CD4-positive, alpha-beta T cell treated with Interleukin-21 for 1 hour (primary cell): ENCODE measurements around the gene SPATA19.
"Not testable (repeated sequence)": the region's sequence is repeated elsewhere in the genome, so short reads cannot be mapped to it uniquely, and the experiment has no call there.

Source experiments
- DNase-seq: peaks from one replicate; pipeline ENCODE4 v3.0.0-alpha.2; 2020

The SPATA19 gene, protein sequence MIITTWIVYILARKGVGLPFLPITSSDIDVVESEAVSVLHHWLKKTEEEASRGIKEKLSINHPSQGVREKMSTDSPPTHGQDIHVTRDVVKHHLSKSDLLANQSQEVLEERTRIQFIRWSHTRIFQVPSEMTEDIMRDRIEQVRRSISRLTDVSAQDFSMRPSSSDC

DNA sequence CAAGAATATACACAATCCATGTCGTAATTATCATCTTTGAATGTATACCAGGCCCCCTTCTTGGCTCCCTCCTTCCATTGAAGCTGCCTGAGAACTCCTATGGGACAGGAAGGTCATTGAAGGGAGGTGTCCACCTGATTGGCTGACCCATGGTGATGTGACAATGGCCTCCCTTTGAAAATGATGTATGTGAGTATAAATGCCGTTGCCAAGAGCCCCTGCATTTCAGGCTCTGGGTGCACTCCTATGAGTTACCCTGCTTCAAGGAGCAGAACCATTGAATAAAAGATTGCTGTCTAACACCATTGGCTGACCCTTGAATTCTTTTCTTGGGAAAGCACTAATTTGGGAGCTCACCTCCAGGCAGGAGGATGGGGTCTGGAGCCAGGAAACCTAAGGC, at the start of gene SPATA19:
Gene SPATA19 (minus strand): TSS at position 101 of the 400 bp plus-strand sequence. CDS start 67 bp downstream, at position 34.
- DNase-seq, result no peak

DNA sequence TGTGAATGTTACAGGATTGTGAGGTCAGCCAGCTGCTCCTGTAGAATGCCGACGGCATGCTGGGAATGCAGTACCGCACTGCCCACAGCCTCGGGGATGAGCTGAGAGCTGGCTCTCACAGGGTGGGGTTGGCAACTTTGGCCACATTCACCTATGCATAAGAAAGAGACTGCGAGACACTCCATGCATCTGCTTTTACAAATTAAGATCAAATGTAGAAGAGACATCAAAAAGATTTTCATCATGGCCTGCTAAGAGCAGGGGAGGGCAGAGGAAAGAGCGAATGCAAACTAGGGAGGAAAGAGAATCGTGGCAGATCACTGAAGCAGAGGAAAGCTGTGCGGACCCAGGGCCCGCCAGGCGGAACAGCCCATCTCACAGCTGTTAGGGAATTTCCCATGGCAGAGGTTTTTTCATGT, 49.8 kb upstream of the SPATA19 start:
- DNase-seq, result no peak

DNA sequence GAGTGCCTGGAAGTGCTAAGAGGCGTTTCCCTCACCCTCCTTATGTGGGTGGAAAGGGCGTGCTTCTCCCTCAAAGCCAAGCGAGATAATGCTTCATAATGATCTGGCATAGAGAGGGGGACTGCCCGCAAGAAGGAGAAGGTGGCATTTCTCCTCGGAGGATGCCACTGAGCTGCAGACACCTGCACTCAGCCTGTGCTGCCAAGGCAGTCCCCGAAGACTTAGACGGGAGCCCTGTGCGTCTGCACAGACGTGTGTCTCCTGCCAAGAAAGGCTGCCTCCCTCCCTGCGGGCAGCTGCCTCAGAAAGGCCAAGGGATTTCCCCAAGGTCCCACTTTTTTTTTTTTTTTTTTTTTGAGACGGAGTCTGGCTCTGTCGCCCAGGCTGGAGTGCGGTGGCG, 48.1 kb upstream of the SPATA19 start:
- DNase-seq, result no peak

DNA sequence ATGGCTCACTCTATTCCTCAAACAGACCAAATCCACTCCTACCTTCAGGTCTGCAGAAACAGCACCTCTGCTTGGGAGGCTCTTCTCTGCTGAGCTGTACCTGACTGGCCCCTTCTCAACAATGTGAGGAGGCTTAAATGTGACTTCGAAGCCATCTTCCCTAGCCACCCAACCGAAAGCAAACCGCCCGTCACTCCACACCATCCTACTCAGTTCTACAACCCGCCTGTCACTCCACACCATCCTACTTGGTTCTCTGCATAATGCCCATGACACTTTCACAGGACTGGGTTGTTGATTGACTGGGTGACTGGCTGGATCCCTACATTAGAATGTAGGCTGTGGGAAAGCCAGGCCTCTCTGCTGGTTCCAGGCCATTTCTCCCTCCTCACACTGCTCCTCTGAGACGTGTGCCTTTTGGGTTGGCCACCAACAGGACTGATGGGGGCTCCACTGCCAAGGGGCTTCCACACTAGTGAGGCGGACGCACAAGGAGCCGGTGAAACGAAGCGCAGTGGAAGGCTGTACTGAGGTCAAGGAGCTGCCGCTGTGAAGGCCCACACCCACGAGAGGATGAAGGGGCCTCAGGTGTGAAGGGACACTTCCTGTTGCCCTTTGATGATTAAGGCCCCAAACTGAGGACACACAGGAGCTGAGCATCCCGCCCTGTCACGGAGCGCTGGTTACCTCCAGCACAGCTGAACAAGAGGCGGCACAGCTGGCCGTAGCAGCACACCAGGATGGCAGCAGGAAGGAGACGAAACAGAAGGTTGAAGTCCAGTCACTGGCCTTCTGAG, 47.5 kb upstream of the SPATA19 start:
- DNase-seq, result no peak

DNA sequence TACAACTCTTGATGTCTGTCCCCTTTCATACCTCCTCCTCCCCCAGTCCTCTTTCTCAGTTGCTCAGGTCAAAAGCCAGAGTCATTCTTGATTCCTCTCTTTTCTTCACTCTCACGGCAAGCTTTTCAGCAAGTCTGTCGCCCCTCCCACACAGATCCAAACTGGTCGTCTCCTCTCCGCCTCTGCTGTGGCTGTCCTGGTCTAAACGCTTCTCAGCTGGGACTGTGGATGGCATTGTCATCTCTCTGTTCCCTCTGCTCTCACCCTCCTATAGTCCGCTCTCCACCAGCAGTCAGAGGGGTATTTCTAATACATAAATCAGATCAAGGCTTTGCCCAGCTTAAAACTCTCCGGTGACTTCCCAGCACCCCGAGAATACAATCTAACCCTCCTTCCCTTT, 46.8 kb upstream of the SPATA19 start:
- no peak for DNase-seq

DNA sequence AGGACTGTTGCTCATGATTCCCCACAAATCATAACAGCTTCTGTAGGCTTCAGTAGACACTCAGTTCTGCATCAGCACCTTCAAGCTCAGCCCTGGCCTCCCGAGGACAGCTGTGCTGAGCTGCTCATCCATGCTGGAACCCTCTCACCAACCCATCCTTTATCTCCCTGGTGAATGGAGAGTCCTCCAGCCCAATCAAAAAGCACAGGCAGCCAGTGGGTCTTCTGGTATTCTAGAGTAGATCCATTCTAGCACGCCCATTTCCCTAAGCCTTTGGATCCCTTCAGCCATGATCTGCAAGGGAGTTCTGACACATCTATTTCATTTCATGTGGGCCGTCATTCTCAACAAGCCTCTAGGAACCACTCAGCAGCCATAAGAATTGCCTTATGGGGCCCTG, 44.6 kb upstream of the SPATA19 start:
- DNase-seq, result no peak

DNA sequence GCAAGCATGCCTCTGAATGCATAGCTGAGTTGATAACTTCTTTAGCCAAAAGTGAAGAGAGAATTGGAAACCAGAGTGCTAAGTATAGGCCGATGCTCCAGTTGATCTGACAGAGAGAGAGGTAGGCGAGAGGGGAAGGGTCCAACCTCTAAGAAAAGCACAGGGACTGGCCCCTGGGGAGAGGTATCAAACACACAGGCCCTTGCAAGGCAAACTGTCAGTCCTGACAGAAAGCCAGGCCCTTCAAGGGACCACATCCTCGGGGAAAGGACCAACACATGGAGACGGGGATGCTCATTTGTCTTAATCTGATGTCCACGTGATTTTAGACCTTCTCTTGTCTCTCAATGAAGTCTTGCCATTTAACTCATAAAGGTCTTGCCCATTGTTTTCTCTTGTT, 43.9 kb upstream of the SPATA19 start:
- no peak for DNase-seq

DNA sequence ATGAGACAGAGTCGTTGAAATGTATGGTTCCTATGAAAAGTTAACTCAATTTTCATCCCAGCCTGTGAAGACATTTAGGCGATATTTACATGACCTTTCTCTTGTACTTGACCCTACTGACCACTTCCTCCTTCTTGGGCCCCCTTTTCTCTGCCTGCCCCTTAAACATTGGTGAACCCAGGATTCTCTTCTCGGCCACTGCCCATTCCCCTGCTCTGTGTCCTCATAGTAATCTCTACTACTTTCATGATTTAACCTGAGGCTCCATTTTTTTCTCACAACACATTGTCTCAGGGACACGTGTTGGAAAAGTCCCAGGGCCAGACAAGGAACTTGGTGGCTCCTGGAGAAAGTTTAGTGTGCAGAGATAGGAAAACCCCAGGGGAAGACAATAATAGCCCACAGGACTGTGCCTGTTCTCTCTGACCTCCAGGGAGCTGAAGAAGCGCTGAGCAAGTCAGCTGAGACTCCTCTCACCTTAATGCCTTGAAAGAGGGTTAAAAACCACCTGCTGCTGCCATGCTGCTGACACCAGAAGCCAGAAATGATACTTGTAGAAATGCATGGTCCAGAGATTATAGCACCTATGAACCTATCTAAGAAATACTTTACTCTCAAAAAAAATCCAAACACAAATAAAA, 42.5 kb upstream of the SPATA19 start:
- no peak for DNase-seq

DNA sequence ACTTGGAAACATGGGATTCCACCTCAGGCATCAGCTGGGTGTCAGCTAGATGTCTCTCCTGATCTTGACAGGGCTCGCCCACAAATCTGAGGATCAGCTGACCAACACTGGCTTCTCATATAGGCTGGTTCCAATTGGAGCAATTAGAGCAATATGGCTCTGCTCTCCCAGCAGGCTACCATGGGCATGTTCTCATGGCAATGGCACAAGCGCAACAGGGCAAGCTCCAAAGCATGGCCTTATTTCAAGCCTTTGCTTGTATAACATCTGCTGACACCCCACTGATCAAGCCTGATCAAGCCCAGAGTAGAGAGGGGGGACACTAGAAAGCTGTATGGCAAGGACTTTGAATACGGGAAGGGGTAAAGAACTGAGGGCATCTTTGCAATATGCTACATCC, 40.7 kb upstream of the SPATA19 start:
- DNase-seq, result no peak

DNA sequence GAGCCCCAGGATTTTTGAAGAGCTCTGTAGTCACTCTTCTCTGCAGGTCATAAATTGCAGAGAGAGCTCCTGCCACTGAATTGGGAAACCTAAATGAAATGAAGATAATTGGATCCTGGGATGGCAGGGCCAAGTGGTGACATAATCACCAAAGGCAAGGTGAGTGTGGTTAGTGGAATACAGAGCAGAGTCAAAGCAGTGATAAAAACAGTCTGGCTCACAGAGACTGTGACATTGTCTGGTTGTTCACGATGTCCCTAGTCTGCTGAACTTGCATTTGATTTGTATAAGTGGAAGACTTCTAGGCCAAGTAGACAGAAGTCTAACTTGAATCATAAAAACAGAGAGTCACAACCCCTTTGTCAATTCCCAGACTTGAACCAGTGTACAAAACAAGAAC, 26.8 kb upstream of the SPATA19 start:
- DNase-seq, result no peak

DNA sequence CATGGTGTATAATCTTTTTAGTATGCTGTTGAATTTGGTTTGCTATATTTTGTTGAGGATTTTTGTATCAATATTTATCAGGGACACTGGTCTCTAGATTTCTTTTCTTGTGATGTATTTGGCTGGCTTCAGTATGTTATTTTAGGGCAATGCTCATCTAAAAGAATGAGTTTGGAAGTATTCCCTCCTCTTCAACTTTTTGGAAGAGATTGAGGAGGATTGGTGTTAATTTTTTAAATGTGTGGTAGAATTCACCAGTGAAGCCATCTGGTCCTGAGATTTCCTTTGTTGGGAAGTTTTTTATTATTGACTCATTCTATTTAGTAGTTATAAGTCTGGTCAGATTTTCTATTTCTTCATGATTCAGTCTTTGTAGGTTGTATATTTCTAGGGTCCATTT, 22.1 kb upstream of the SPATA19 start:
- no peak for DNase-seq

DNA sequence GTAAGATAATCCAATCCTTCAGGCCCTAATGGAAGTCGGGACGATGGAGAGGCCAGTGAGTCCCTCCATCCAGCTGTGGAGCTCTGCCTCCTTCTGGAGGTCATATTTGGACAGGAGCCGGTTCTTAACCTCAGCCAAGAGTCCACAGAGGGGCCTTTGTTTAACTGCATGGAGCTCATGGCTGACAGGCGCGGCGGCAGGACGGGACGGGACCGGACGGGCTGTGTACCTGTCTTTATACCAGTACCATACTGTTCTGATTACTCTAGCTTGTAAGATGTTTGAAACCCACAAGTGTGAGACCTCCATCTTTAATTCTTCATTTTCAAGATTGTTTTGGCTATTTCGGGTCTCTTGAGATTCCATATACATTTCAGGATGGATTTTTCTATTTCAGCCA, 20.2 kb upstream of the SPATA19 start:
- no peak for DNase-seq

DNA sequence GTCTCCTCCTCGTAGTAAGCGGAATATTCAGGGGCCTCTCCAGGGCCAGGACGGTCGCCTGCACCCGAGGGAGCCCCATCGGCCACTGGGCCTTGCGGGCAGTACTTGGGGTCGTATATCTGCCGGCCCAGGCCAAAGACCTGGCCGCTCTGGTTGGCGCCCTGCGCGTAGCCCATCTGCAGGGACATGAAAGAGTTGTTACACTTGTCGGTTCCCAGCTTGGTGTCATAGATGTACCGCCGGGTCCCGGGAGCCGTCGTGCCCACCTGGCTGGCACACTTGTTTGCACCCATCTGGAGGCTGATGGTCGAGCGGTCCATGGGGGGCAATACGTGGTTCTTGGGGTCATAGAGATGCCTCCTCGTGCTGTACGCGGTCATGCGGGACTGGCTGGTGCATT, 19.4 kb upstream of the SPATA19 start:
- DNase-seq, result no peak

DNA sequence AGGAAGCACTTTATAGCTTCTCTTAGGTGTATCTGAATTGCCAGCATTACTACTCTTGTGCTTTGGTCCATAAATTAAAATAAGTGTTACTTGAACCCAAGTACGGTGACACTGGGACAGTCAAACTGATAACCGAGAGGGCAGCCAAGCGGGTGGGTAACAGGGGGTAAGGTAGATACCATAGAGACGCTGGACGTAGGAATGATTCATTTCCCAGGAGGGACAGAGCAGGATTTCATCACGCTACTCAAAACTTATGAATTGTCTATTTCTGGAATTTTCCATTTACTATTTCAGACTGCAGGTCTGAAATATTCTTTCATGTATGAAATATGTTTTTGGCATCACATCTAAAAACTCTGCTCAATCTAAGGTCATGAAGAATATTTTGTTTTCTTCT, 14.8 kb upstream of the SPATA19 start:
- DNase-seq, result no peak

DNA sequence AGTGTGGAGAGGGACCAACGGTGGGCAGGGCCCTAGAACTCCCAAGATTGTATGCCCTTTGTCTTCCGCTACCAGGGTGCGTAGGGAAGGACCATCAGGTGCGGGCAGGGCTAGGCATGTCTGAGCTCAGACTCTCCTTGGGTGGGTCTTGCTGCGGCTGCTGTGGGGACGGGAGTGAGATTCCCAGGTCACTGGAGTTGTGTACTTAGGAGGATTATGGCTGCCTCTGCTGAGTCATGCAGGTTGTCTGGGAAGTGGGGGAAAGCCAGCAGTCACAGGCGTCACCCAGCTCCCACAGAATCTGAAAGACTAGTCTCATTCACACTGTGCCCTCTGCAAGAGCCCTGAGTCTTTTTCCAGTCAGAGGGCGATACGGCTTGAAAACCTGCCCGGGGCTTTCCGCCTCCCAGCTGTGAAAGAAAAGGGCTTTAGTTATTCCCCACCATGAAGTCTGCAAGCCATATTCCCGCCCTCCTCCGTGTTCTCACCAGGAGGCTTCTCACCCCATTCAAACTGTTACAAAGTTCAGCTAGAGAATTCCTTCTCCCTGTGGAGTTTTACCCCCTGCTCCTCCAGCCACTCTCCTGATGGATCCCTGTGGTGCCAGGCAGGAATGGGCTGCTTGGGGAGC, 9.1 kb upstream of the SPATA19 start:
- not testable (repeated sequence) for DNase-seq

DNA sequence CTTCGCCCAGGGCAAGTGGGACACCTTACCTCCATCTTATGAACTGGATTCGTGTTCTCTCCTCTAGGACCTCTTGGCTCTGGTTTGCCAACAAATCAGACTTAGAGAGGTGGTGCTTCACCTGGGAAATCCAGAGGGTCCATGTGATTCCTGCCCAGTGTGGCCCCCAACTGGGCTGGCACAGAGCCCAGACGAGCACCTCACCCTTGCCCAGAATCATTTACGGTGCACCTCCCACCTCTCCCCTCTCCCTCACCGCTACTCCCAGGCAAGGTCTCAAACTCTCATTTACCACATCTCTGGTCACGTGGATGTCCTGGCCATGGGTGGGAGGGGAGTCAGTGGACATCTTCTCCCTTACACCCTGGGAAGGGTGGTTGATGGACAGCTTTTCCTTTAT, 1.1 kb downstream of the SPATA19 start:
- DNase-seq, result no peak

DNA sequence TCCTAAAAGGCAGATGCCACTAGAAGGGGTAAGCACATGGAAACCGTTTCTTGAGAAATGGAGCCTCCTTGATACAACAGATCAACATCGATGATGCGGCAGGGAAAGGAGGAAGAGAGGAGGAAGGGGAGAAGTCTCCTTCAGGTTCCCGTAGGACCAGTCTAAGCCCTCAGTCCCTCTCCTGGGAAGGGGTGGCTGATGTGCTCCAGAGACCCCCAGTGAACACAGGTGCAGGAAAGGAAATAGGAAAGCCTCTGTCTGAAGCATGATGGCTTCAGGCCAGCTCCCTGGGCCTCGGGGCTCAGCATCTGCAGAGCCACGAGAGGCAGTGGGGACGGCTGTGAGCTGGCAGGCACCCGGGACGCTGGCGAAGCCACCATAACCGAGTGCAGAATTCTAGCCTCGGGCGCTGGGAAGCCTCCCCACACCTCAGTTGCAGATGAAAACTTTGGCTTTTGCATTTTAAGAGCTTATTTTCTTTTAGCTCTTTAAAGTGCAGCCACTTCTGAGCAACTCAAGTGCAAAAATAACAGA, 1.8 kb downstream of the SPATA19 start:
- no peak for DNase-seq

DNA sequence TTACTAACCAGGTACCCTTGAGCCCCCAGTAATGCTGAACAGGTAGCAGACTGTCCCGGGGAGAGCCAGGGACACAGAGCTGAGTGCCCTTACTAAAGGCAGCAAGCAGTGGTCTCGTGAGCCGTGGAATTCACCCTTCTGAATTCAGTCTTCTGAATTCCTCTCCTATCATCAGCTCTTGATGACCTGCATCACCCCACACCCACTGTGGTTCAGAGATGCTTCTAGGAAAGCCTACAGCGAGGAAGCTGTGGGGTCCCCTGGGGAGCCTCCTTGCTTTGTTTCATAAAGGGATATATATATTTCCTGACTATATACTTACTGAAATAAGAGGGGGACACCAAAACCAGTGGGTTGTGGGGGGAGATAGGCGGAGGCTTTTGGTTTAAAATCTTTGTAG, 2.6 kb downstream of the SPATA19 start:
- DNase-seq, result no peak

DNA sequence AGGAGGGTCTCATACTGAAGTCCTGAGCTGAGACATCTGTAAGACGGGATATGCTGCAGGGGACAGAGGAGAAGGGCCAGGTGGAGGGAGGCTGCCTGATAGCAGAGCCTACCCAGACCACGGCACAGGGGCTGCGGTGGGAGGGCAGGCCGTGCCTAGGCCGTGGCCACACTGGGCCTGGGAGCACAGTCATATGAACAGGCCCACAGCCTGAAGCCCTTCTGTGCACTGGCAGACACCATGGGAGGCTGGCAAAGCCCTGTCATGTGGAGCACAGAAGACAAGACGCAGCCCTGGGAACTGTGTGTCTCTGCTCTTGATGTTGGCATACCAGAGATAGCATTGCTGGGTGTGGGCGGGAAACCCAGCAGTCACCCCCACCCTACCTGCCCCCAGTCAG, 3.3 kb downstream of the SPATA19 start:
- no peak for DNase-seq

DNA sequence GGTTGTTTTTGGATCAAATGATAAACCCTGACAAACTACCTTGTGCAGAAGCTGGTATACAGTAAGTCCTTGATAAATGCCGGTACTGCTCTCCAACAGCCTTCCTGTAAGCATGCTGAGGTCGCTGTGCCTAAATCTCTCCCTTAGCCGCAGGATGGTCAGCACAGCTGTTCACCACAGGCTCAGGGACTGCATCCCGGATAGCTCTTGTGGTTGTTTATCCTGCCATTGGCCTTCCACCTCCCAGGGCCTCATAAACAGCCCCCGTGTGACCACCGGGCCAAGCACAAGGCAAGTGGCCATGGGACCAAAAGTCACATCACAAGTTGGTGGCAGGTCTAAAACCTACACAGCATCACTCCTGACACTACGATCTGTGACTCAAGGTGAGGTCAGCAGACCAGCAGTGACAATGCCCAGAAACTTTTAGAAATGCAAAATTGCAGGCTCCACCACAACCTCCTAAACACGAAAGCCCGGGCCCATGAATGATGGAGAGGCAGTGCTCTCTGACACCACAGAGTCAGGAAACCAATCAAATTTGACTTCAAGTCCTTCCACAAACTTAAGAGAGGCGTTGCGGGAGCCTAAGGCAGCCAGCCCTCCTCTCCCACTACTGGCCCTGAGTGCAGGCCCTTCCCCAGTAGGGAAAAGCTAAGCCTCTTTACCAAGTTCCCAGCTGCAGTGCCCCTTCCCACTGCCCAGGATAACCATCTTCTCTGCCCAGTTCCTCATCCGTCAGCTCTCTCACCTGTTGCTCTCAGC, 3.9 kb downstream of the SPATA19 start:
- DNase-seq, result no peak

DNA sequence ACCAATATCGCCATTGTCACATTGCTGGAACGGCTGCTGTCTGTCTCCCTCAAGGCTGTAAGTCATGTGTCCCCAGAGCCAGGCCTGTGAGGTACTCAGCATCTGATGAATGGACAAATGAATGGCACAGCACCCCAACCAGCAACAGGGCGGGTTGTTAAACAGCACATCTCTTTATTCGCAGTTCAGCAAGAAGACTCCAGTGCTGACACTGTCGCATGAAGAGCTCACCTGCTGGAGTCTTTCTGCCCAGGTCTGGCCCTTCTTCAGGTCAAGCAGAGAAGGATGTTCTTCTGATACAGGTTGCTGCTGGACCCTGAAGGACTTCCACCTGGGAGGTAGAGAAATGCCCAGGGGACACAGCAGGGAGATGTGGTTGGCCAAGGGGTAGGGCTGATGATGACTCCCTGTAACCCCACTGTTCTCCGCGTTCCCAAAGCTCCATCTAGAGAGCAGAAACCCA, 4.8 kb downstream of the SPATA19 start:
- DNase-seq, result no peak
